CD14-positive monocyte (primary cell): ENCODE data around the gene LPCAT1. TPM values are rescaled to one million over a fixed set of nuclear protein-coding genes. Genes with fewer than 3 reads are reported as not detected.

Experiments
- DNase-seq, 3 donors: peaks; one replicate each; pipeline ENCODE4 v3.0.0-alpha.2; 2011 to 2022
- H2AFZ ChIP-seq: 2 replicates; pipeline ENCODE4 v1.6.0; 2012; ENCODE audit warnings: mild to moderate bottlenecking, low read depth, low read length, inconsistent platforms; ENCODE audit not compliant: insufficient read depth, poor library complexity, severe bottlenecking
- H3K27ac ChIP-seq, 2 donors: 1 replicate in 1 of 2; 2 replicates in 1 of 2; pipeline ENCODE4 v1.5.1; 2012 to 2013; ENCODE audit warnings: low read length in 2 of 2, control low read depth in 1 of 2, inconsistent platforms in 1 of 2, low read depth in 1 of 2, mild to moderate bottlenecking in 1 of 2
- H3K27me3 ChIP-seq, 2 donors: one replicate each; pipeline versions ENCODE4 v1.6.0 to v1.6.1; 2011 to 2013; ENCODE audit warnings: low read length in 2 of 2; ENCODE audit not compliant: control insufficient read depth in 2 of 2, insufficient read depth in 2 of 2
- H3K36me3 ChIP-seq, 2 donors: replicated peaks in 1 of 2; 1 replicate in 1 of 2; 2 replicates in 1 of 2; pipeline versions ENCODE4 v1.5.1 to v1.6.1; 2012 to 2013; ENCODE audit warnings: low read length in 2 of 2, control low read depth in 1 of 2, inconsistent platforms in 1 of 2, mild to moderate bottlenecking in 1 of 2; ENCODE audit not compliant: insufficient read depth in 2 of 2, control insufficient read depth in 1 of 2
- H3K4me1 ChIP-seq, 2 donors: 1 replicate in 1 of 2; 2 replicates in 1 of 2; pipeline versions ENCODE4 v1.5.1 to v1.6.1; 2012 to 2013; ENCODE audit warnings: low read length in 2 of 2, control low read depth in 1 of 2, inconsistent platforms in 1 of 2, mild to moderate bottlenecking in 1 of 2, moderate library complexity in 1 of 2; ENCODE audit not compliant: insufficient read depth in 2 of 2, control insufficient read depth in 1 of 2
- H3K4me2 ChIP-seq: replicated peaks from 2 replicates; pipeline ENCODE3; 2012; ENCODE audit warnings: low read length, moderate library complexity, mild to moderate bottlenecking; ENCODE audit not compliant: poor library complexity, severe bottlenecking; ENCODE audit errors: extremely low read depth
- H3K4me3 ChIP-seq, 3 experiments: fragments of 200-600 bp in 1 of 3; sonication (generic) in 1 of 3; replicated peaks in 1 of 3; 1 replicate in 2 of 3; 2 replicates in 1 of 3; pipeline ENCODE4 v1.5.1; 2011 to 2013; ENCODE audit warnings: low read length in 3 of 3, mild to moderate bottlenecking in 3 of 3, control low read depth in 2 of 3, low read depth in 2 of 3, inconsistent platforms in 1 of 3, moderate library complexity in 1 of 3
- H3K79me2 ChIP-seq: 2 replicates; pipeline ENCODE4 v1.6.0; 2012; ENCODE audit warnings: mild to moderate bottlenecking, control low read depth, inconsistent platforms, low read length, moderate library complexity; ENCODE audit not compliant: insufficient read depth
- H3K9ac ChIP-seq: 2 replicates; pipeline ENCODE4 v1.6.0; 2017; ENCODE audit warnings: low read length, mild to moderate bottlenecking; ENCODE audit not compliant: insufficient read depth, poor library complexity, severe bottlenecking
- H3K9me3 ChIP-seq, 2 donors: replicated peaks in 1 of 2; 1 replicate in 1 of 2; 2 replicates in 1 of 2; pipeline versions ENCODE4 v1.5.1 to v1.6.1; 2012 to 2013; ENCODE audit warnings: low read length in 2 of 2, control low read depth in 1 of 2; ENCODE audit not compliant: control insufficient read depth in 1 of 2, insufficient read depth in 1 of 2
- H4K20me1 ChIP-seq: 2 replicates; pipeline ENCODE4 v1.6.0; 2012; ENCODE audit warnings: mild to moderate bottlenecking, low read length, control low read depth, moderate library complexity; ENCODE audit not compliant: insufficient read depth
- H3K27ac Mint-ChIP-seq, 7 donors: one replicate each; pipeline ENCODE4 v1.8.0; 2020; ENCODE audit warnings: mild to moderate bottlenecking in 7 of 7, mixed read lengths in 7 of 7, moderate library complexity in 6 of 7, inconsistent platforms in 2 of 7
- H3K27me3 Mint-ChIP-seq, 3 donors: one replicate each; pipeline ENCODE4 v1.8.0; 2021 to 2022; ENCODE audit warnings: low read depth in 3 of 3, mild to moderate bottlenecking in 3 of 3, mixed read lengths in 3 of 3, moderate library complexity in 3 of 3, inconsistent platforms in 1 of 3
- H3K36me3 Mint-ChIP-seq, 2 donors: one replicate each; pipeline ENCODE4 v1.8.0; 2020; ENCODE audit warnings: mixed read lengths in 2 of 2, inconsistent platforms in 1 of 2, mild to moderate bottlenecking in 1 of 2
- H3K4me1 Mint-ChIP-seq: one replicate; pipeline ENCODE4 v1.8.0; 2020; ENCODE audit warnings: mild to moderate bottlenecking, mixed read lengths
- H3K4me3 Mint-ChIP-seq, 2 donors: one replicate each; pipeline ENCODE4 v1.8.0; 2020; ENCODE audit warnings: mild to moderate bottlenecking in 2 of 2, mixed read lengths in 2 of 2, moderate library complexity in 1 of 2
- H3K9me3 Mint-ChIP-seq, 7 donors: one replicate each; pipeline ENCODE4 v1.8.0; 2020 to 2022; ENCODE audit warnings: mixed read lengths in 7 of 7, mild to moderate bottlenecking in 6 of 7, moderate library complexity in 6 of 7, inconsistent platforms in 2 of 7
- CTCF ChIP-seq: fragments of 200-600 bp; IDR thresholded peaks from one replicate; pipeline ENCODE4 v1.8.0; 2022; ENCODE audit warnings: antibody characterized with exemption, mild to moderate bottlenecking
- WGBS: methylation state at CpG from one replicate; pipeline ENCODE4 v1.1.5; 2013; ENCODE audit warnings: missing lambda C conversion rate; ENCODE audit not compliant: insufficient coverage; 5-methylcytosine and 5-hydroxymethylcytosine counted together
- intact Hi-C, 2 donors: fragments of 100-400 bp; cut with micrococcal nuclease; formaldehyde crosslinking; loops; one replicate each; pipeline versions ENCODE4 v1.15.0 to v1.15.1; 2023
- polyA plus RNA-seq, 3 donors: library from polyadenylated mRNA; depleted of rRNA in 1 of 3; unstranded in 2 of 3; stranded (reverse) in 1 of 3; fragments of 300-500 nt in 2 of 3; fragments of >200 nt in 1 of 3; fragmentation: Illumina TruSeq in 2 of 3; gene quantifications; 1 replicate in 2 of 3; 2 replicates in 1 of 3; pipeline ENCODE4 v1.2.3, GENCODE V29; 2012 to 2021

Gene LPCAT1
- polyA plus RNA-seq, 3 donors = 34.1 to 53.9 (median 34.8) TPM

- Mint-ChIP-seq H3K9me3 (peaks cover 0 to under 1% (median 0%) of the 10 kb centered on the region in 7 donors), H3K4me3 (no peak overlapping the region), H3K36me3 (peaks cover 57 to 68% of the 10 kb centered on the region in 2 donors), H3K27ac (peak overlapping the region in 5 of 7 donors; percentile 13 to 85 (median 68)), H3K27me3 (peaks cover 0 to 4% (median 0%) of the 10 kb centered on the region in 3 donors), H3K4me1 (peaks cover 53% of the 10 kb centered on the region)
- intact Hi-C loops = loop anchor here in 1 of 2 donors (10.0 kb wide), 1 partner anchor 52 kb away; no protein-coding TSS in a partner anchor
- H2AFZ ChIP-seq = no peak overlapping the region
- H3K4me3 ChIP-seq = no peak overlapping the region
- H3K4me1 ChIP-seq = peaks cover 41 to 45% of the 10 kb centered on the region in 2 donors
- H3K9ac ChIP-seq = no peak overlapping the region
- no peaks in the 10 kb centered on the region for H3K27me3 ChIP-seq
- peaks cover 81% of the 10 kb centered on the region for H4K20me1 ChIP-seq
- TF ChIP-seq CTCF = no peak
- no peak for DNase-seq
- H3K36me3 ChIP-seq = peaks cover 30 to 56% of the 10 kb centered on the region in 2 donors
- 93% methylated on average over 24 of the region's 25 CpGs for WGBS
- peaks cover 87% of the 10 kb centered on the region for H3K79me2 ChIP-seq
- H3K27ac ChIP-seq = no peak overlapping the region
- H3K4me2 ChIP-seq = no peak overlapping the region
- no peaks in the 10 kb centered on the region for H3K9me3 ChIP-seq
Observed at GRCh38 chr5:1512541-1513291, 11.0 kb downstream of the LPCAT1 start.

- Histone ChIP-seq H3K9ac (no peak overlapping the region), H3K4me1 (peaks cover 37 to 45% of the 10 kb centered on the region in 2 donors), H3K79me2 (peaks cover 90% of the 10 kb centered on the region), H4K20me1 (peaks cover 81% of the 10 kb centered on the region), H2AFZ (no peak overlapping the region), H3K27me3 (no peaks in the 10 kb centered on the region), H3K36me3 (peaks cover 30 to 61% of the 10 kb centered on the region in 2 donors), H3K4me3 (no peak overlapping the region), H3K9me3 (no peaks in the 10 kb centered on the region), H3K27ac (no peak overlapping the region), H3K4me2 (no peak overlapping the region)
- H3K4me3 Mint-ChIP-seq = no peak overlapping the region
- peaks cover 59 to 73% of the 10 kb centered on the region in 2 donors for H3K36me3 Mint-ChIP-seq
- H3K9me3 Mint-ChIP-seq = peaks cover 0 to 2% (median 0%) of the 10 kb centered on the region in 7 donors
- H3K27ac Mint-ChIP-seq = peak overlapping the region in 3 of 7 donors; percentile 40 to 67 (median 50)
- peaks cover 53% of the 10 kb centered on the region for H3K4me1 Mint-ChIP-seq
- peak; percentile 3 for TF ChIP-seq CTCF
- H3K27me3 Mint-ChIP-seq = peaks cover 0 to 7% (median 0%) of the 10 kb centered on the region in 3 donors
- intact Hi-C loops = loop anchor here in 1 of 2 donors (10.0 kb wide), 1 partner anchor 53 kb away; no protein-coding TSS in a partner anchor
- DNase-seq = peak in 1 of 3 donors; percentile 3
- WGBS = 92% methylated on average over 19 of the region's 21 CpGs
Observed at GRCh38 chr5:1511651-1512540, 11.9 kb downstream of the LPCAT1 start.
